Keratinocyte (primary cell): Measurements from ENCODE around the gene ZBTB5. TPM values are rescaled to one million over a fixed set of nuclear protein-coding genes. Genes with fewer than 3 reads are reported as not detected.
A peak's percentile ranks its signal among the peaks of the same experiment; 100 is the strongest.
"Not testable (repeated sequence)": the region's sequence is repeated elsewhere in the genome, so short reads cannot be mapped to it uniquely, and the experiment has no call there.

ENCODE experiments used
- DNase-seq: peaks from one replicate; pipeline ENCODE4 v3.0.0-alpha.2; 2011; ENCODE audit warnings: low read depth, missing footprints, low spot score
- FAIRE-seq: peaks from 2 replicates; lab custom pipeline; 2011; peaks lifted over from hg19 to GRCh38; lab: Jason Lieb, UNC
- H2AFZ ChIP-seq: 2 replicates; pipeline ENCODE4 v1.6.0; 2012; ENCODE audit warnings: low read length, control low read depth, inconsistent platforms; ENCODE audit not compliant: control insufficient read depth
- H3K27ac ChIP-seq: 2 replicates; pipeline ENCODE4 v1.5.1; 2011; ENCODE audit warnings: low read length; ENCODE audit not compliant: control insufficient read depth, insufficient read depth
- H3K27me3 ChIP-seq: 3 replicates; pipeline ENCODE4 v1.6.0; 2011; ENCODE audit warnings: low read length; ENCODE audit not compliant: control insufficient read depth, insufficient read depth; ENCODE audit errors: extremely low read depth
- H3K36me3 ChIP-seq, 2 experiments: 2 replicates in 1 of 2; 3 replicates in 1 of 2; pipeline ENCODE4 v1.5.1; 2011; ENCODE audit warnings: low read length in 2 of 2, mild to moderate bottlenecking in 1 of 2; ENCODE audit not compliant: control insufficient read depth in 2 of 2, insufficient read depth in 2 of 2; ENCODE audit errors: extremely low read depth in 1 of 2
- H3K4me1 ChIP-seq: 3 replicates; pipeline ENCODE4 v1.5.1; 2011; ENCODE audit warnings: low read length; ENCODE audit not compliant: control insufficient read depth, insufficient read depth; ENCODE audit errors: extremely low read depth
- H3K4me2 ChIP-seq: 3 replicates; pipeline ENCODE4 v1.6.0; 2011; ENCODE audit warnings: low read depth, low read length; ENCODE audit not compliant: control insufficient read depth, insufficient read depth; ENCODE audit errors: extremely low read depth
- H3K4me3 ChIP-seq, 3 experiments: fragments of 200-600 bp in 1 of 3; sonication (generic) in 1 of 3; 2 replicates in 2 of 3; 3 replicates in 1 of 3; pipeline ENCODE4 v1.5.1; 2011 to 2016; ENCODE audit warnings: low read length in 3 of 3, mild to moderate bottlenecking in 3 of 3, control low read depth in 2 of 3, inconsistent platforms in 1 of 3, low read depth in 1 of 3, mixed read lengths in 1 of 3, mixed run types in 1 of 3, moderate library complexity in 1 of 3; ENCODE audit not compliant: control insufficient read depth in 2 of 3, insufficient read depth in 2 of 3; ENCODE audit errors: extremely low read depth in 1 of 3
- H3K79me2 ChIP-seq: 2 replicates; pipeline ENCODE4 v1.6.0; 2012; ENCODE audit warnings: low read length; ENCODE audit not compliant: control insufficient read depth, insufficient read depth
- H3K9ac ChIP-seq: 3 replicates; pipeline ENCODE4 v1.6.0; 2011; ENCODE audit warnings: low read length; ENCODE audit not compliant: control insufficient read depth, insufficient read depth; ENCODE audit errors: extremely low read depth
- H3K9me1 ChIP-seq: 3 replicates; pipeline ENCODE4 v1.6.0; 2011; ENCODE audit warnings: low read length; ENCODE audit not compliant: control insufficient read depth, insufficient read depth; ENCODE audit errors: extremely low read depth
- H3K9me3 ChIP-seq: 2 replicates; pipeline ENCODE4 v1.5.1; 2012; ENCODE audit warnings: low read depth, low read length; ENCODE audit not compliant: control insufficient read depth
- H4K20me1 ChIP-seq: 3 replicates; pipeline ENCODE4 v1.6.0; 2011; ENCODE audit warnings: low read length; ENCODE audit not compliant: control insufficient read depth, insufficient read depth; ENCODE audit errors: extremely low read depth
- EZH2 ChIP-seq: IDR thresholded peaks from one replicate; pipeline ENCODE4 v1.6.1; 2012; ENCODE audit warnings: inconsistent platforms, mild to moderate bottlenecking, low read length, moderate library complexity
- dilution Hi-C: fragments of 300-500 bp; cut with MboI; formaldehyde crosslinking; loops from one replicate; pipeline ENCODE4 v1.7.0; 2020; ENCODE audit warnings: low sequenced_read_pairs; ENCODE audit not compliant: extremely low pct_ligation_motif_present
- polyA plus RNA-seq, 5 experiments: library from polyadenylated mRNA; depleted of rRNA in 3 of 5; stranded (reverse) in 3 of 5; stranded (forward) in 1 of 5; unstranded in 1 of 5; fragments of >200 nt; gene quantifications; 1 replicate in 1 of 5; 2 replicates in 3 of 5; 3 replicates in 1 of 5; pipeline versions ENCODE4 v1.2.1 to v1.2.3, GENCODE V29; 2011 to 2012; ENCODE audit warnings: missing spikeins in 2 of 5, low read depth in 1 of 5, low replicate concordance in 1 of 5
- TF ChIP-seq, protein P1 (sequence below), 3 experiments: IDR thresholded peaks in 1 of 3; conservative IDR thresholded peaks in 1 of 3; optimal IDR thresholded peaks in 1 of 3; 2 replicates in 2 of 3; 3 replicates in 1 of 3; pipeline versions ENCODE3 to v1.5.1; 2011; ENCODE audit warnings: low read length in 3 of 3, mild to moderate bottlenecking in 3 of 3, moderate library complexity in 2 of 3, control low read depth in 1 of 3, inconsistent platforms in 1 of 3; ENCODE audit not compliant: insufficient read depth in 2 of 3; ENCODE audit errors: extremely low read depth in 1 of 3

Gene ZBTB5
- polyA plus RNA-seq, 1 donor (not counting 4 experiments of a cell fraction or from before 2014, with no cell fraction given) = 12.6 TPM

DNA sequence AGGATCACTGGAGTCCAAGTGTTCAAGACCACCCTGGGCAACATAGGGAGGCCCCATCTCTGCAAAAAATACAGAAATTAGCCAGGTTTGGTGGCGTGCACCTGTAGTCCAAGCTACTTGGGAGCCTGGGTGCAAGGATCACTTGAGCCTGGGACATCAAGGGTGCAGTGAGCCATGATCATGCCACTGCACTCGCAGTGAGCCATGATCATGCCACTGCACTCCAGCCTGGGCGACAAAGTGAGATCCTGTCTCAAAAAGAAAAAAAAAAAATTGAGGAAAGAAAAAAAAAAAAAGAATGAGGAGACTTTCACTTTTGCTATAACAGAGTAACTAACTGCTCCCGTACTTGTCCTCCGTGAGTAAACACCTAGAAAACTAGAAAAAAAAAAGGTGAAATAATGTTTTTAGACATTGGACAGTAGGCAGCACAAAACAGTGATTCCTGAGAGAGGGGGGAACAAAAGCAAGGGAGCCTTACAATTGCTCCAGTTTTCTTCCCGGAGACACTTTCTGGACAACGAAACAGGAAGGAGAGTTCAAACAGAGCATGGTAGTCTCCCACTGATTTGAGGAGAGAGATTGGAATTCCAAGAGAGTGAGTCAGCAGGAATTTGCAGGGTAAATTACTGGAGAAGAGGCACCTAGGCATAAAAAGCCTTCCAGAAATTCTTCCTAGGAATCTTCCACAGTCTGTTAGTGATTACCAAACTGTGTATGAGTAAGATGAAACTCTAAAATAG lies 6.9 kb upstream of the ZBTB5 start:
- Histone ChIP-seq H2AFZ (peak overlapping the region; percentile 86), H3K9me1 (no peaks in the 10 kb centered on the region), H3K79me2 (no peaks in the 10 kb centered on the region), H3K9me3 (no peaks in the 10 kb centered on the region), H3K27ac (peak overlapping the region; percentile 86), H4K20me1 (no peaks in the 10 kb centered on the region), H3K4me2 (peak overlapping the region; percentile 97), H3K36me3 (no peaks in the 10 kb centered on the region), H3K27me3 (no peaks in the 10 kb centered on the region), H3K4me1 (peaks cover 20% of the 10 kb centered on the region), H3K9ac (peak overlapping the region; percentile 63), H3K4me3 (peak overlapping the region; percentile 25 to 74 (median 71))
- dilution Hi-C loops = no loop called here
- DNase-seq (no peak), FAIRE-seq (peak; percentile 87)
- no peak for TF ChIP-seq EZH2
- TF ChIP-seq, protein P1, sequence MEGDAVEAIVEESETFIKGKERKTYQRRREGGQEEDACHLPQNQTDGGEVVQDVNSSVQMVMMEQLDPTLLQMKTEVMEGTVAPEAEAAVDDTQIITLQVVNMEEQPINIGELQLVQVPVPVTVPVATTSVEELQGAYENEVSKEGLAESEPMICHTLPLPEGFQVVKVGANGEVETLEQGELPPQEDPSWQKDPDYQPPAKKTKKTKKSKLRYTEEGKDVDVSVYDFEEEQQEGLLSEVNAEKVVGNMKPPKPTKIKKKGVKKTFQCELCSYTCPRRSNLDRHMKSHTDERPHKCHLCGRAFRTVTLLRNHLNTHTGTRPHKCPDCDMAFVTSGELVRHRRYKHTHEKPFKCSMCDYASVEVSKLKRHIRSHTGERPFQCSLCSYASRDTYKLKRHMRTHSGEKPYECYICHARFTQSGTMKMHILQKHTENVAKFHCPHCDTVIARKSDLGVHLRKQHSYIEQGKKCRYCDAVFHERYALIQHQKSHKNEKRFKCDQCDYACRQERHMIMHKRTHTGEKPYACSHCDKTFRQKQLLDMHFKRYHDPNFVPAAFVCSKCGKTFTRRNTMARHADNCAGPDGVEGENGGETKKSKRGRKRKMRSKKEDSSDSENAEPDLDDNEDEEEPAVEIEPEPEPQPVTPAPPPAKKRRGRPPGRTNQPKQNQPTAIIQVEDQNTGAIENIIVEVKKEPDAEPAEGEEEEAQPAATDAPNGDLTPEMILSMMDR (optimal IDR thresholded peaks at IDR 0.05 in 1 of 3, IDR thresholded peaks at IDR 0.05 in 1 of 3, conservative IDR thresholded peaks at IDR 0.05 in 1 of 3; ENCODE audit: extremely low read depth in 1 of 3, insufficient read depth in 2 of 3, low read length in 3 of 3) = no peak

DNA sequence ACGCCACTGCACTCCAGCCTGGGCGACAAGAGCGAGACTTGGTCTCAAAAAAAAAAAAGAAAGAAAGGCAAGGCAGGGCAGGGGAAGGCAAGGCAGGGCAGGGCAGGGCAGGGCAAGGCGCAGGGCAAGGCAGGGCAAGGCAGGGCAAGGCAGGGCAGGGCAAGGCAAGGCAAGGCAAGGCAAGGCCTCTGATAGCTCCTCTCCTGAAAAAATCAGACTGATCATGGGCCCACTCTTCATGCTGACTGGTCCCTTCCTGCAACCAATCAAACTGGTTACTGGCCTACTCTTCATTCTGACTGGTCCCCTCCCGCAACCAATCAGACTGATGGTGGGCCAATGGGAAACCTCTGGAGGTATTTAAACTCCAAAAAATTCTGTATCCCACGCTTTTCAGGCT lies 3.4 kb upstream of the ZBTB5 start:
- H3K4me2 ChIP-seq = no peak overlapping the region
- H3K36me3 ChIP-seq = no peaks in the 10 kb centered on the region
- H3K27ac ChIP-seq = no peak overlapping the region
- H4K20me1 ChIP-seq = no peaks in the 10 kb centered on the region
- H3K4me1 ChIP-seq = peaks cover 29% of the 10 kb centered on the region
- DNase-seq = no peak
- dilution Hi-C loops = no loop called here
- H3K9ac ChIP-seq = no peak overlapping the region
- no peak for FAIRE-seq
- TF ChIP-seq, protein P1 (optimal IDR thresholded peaks at IDR 0.05 in 1 of 3, IDR thresholded peaks at IDR 0.05 in 1 of 3, conservative IDR thresholded peaks at IDR 0.05 in 1 of 3; ENCODE audit: extremely low read depth in 1 of 3, insufficient read depth in 2 of 3, low read length in 3 of 3) = no peak
- no peak for TF ChIP-seq EZH2
- no peaks in the 10 kb centered on the region for H3K9me1 ChIP-seq
- H3K27me3 ChIP-seq = no peaks in the 10 kb centered on the region
- no peaks in the 10 kb centered on the region for H3K9me3 ChIP-seq
- peaks cover 8% of the 10 kb centered on the region for H3K79me2 ChIP-seq
- no peak overlapping the region for H3K4me3 ChIP-seq
- no peak overlapping the region for H2AFZ ChIP-seq

DNA sequence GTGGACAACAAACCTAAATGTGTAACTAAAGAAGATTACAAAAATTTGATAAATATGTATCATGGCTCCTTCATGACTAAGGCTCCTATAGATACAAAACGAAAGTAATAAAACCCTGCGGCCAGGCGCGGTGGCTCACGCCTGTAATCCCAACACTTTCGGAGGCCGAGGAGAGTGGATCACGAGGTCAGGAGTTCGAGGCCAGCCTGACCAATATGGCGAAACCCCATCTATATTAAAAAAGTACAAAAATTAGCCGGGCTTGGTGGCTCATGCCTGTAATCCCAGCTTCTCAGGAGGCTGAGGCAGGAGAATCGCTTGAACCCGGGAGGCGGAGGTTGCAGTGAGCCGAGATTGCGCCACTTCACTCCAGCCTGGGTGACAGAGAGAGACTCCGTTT lies 2.3 kb upstream of the ZBTB5 start:
- H4K20me1 ChIP-seq, H3K4me2 ChIP-seq, H3K36me3 ChIP-seq, FAIRE-seq, dilution Hi-C loops, H3K27ac ChIP-seq, H3K9me3 ChIP-seq, H3K9ac ChIP-seq, H3K4me3 ChIP-seq, H3K9me1 ChIP-seq, H3K27me3 ChIP-seq, DNase-seq, H2AFZ ChIP-seq: not testable (repeated sequence)
- peaks cover 35% of the 10 kb centered on the region for H3K4me1 ChIP-seq
- H3K79me2 ChIP-seq = peaks cover 19% of the 10 kb centered on the region
